HEK293 (cell line): ENCODE measurements around the gene ALG12.
A peak's percentile ranks its signal among the peaks of the same experiment; 100 is the strongest.

Experiments used
- CTCF ChIA-PET: fragments of 350-600 bp; formaldehyde crosslinking; extraction: SDS; loops from one replicate; lab custom pipeline; 2021; ENCODE audit warnings: antibody characterized with exemption; lab: Yijun Ruan, JAX
- POLR2A ChIA-PET: fragments of 300-600 bp; formaldehyde crosslinking; extraction: SDS; loops from one replicate; lab custom pipeline; 2020; ENCODE audit warnings: antibody characterized with exemption, inconsistent platforms; lab: Yijun Ruan, JAX
- H3K27ac ChIP-seq: fragments of 200-500 bp; sonication (Bioruptor generic); 2 replicates; pipeline ENCODE4 v1.5.1; 2014; ENCODE audit warnings: low read depth, low read length, control low read depth, inconsistent platforms; ENCODE audit errors: extremely low read depth
- H3K36me3 ChIP-seq, 2 experiments: fragments of 200-500 bp in 1 of 2; sonication (Bioruptor generic) in 1 of 2; 1 replicate in 1 of 2; 2 replicates in 1 of 2; pipeline ENCODE4 v1.5.1; 2014 to 2017; ENCODE audit warnings: inconsistent platforms in 2 of 2, low read length in 2 of 2; ENCODE audit not compliant: control insufficient read depth in 2 of 2, insufficient read depth in 1 of 2
- H3K4me1 ChIP-seq: fragments of 200-500 bp; sonication (Bioruptor generic); 2 replicates; pipeline ENCODE4 v1.5.1; 2014; ENCODE audit warnings: mild to moderate bottlenecking, low read length, inconsistent platforms; ENCODE audit not compliant: control insufficient read depth, insufficient read depth
- H3K4me3 ChIP-seq: 2 replicates; pipeline ENCODE4 v1.5.1; 2011; ENCODE audit warnings: low read depth, mild to moderate bottlenecking, control low read depth, low read length, moderate library complexity
- H3K9me3 ChIP-seq: fragments of 200-500 bp; sonication (Bioruptor generic); 2 replicates; pipeline ENCODE4 v1.5.1; 2014; ENCODE audit warnings: low read depth, low read length, inconsistent platforms; ENCODE audit not compliant: control insufficient read depth, insufficient read depth
- BCL11A ChIP-seq: fragments of 450-650 bp; formaldehyde crosslinking; IDR thresholded peaks from 2 replicates; pipeline ENCODE4 v1.5.1; 2016; ENCODE audit warnings: low read depth, missing biosample characterization, missing genetic modification characterization
- ELK4 ChIP-seq: IDR thresholded peaks from 2 replicates; pipeline ENCODE4 v1.6.1; 2011; ENCODE audit warnings: mild to moderate bottlenecking, low read depth, low read length, borderline replicate concordance
- GLIS1 ChIP-seq: fragments of 450-650 bp; formaldehyde crosslinking; IDR thresholded peaks from 2 replicates; pipeline ENCODE4 v1.5.1; 2016; ENCODE audit warnings: missing biosample characterization, missing genetic modification characterization
- GLIS2 ChIP-seq: fragments of 450-650 bp; formaldehyde crosslinking; IDR thresholded peaks from 2 replicates; pipeline ENCODE4 v1.5.1; 2016; ENCODE audit warnings: missing biosample characterization, missing genetic modification characterization
- HOXA7 ChIP-seq: sonication (generic); formaldehyde crosslinking; IDR thresholded peaks from 2 replicates; pipeline ENCODE4 v1.8.1; 2022; ENCODE audit warnings: missing genetic modification reagents, borderline replicate concordance
- HOXC10 ChIP-seq: sonication (generic); formaldehyde crosslinking; IDR thresholded peaks from 2 replicates; pipeline ENCODE4 v1.8.1; 2023; ENCODE audit warnings: mild to moderate bottlenecking, missing genetic modification reagents
- IKZF3 ChIP-seq: fragments of 450-650 bp; IDR thresholded peaks from 2 replicates; pipeline ENCODE4 v1.5.0; 2018; ENCODE audit warnings: missing biosample characterization, mild to moderate bottlenecking, missing genetic modification characterization, moderate library complexity
- KLF1 ChIP-seq: fragments of 450-650 bp; formaldehyde crosslinking; IDR thresholded peaks from 2 replicates; pipeline ENCODE4 v1.5.1; 2016; ENCODE audit warnings: missing biosample characterization, missing genetic modification characterization
- KLF9 ChIP-seq: fragments of 450-650 bp; formaldehyde crosslinking; IDR thresholded peaks from 2 replicates; pipeline ENCODE4 v1.5.1; 2016; ENCODE audit warnings: missing biosample characterization, missing genetic modification characterization, low read depth
- TCF7L2 ChIP-seq: IDR thresholded peaks from 2 replicates; pipeline ENCODE4 v1.6.1; 2011; ENCODE audit warnings: low read depth, mild to moderate bottlenecking, inconsistent platforms, low read length, moderate library complexity, borderline replicate concordance
- TRIM28 ChIP-seq: IDR thresholded peaks from 2 replicates; pipeline ENCODE4 v1.6.1; 2011; ENCODE audit warnings: low read length, control low read depth, borderline replicate concordance
- ZBTB20 ChIP-seq: fragments of 450-650 bp; formaldehyde crosslinking; IDR thresholded peaks from 2 replicates; pipeline ENCODE4 v1.5.1; 2016; ENCODE audit warnings: missing biosample characterization, missing genetic modification characterization
- ZBTB7A ChIP-seq: fragments of 450-650 bp; formaldehyde crosslinking; IDR thresholded peaks from 2 replicates; pipeline ENCODE4 v1.5.1; 2016; ENCODE audit warnings: low read depth, missing biosample characterization, missing genetic modification characterization
- ZNF114 ChIP-seq: fragments of 450-650 bp; formaldehyde crosslinking; IDR thresholded peaks from 2 replicates; pipeline ENCODE4 v1.5.0; 2017; ENCODE audit warnings: missing biosample characterization, missing genetic modification characterization
- ZNF138 ChIP-seq: fragments of 450-650 bp; formaldehyde crosslinking; IDR thresholded peaks from 2 replicates; pipeline ENCODE4 v1.5.1; 2016; ENCODE audit warnings: missing biosample characterization, missing genetic modification characterization, borderline replicate concordance
- ZNF174 ChIP-seq: fragments of 450-650 bp; formaldehyde crosslinking; IDR thresholded peaks from 2 replicates; pipeline ENCODE4 v1.5.0; 2017; ENCODE audit warnings: missing biosample characterization, mild to moderate bottlenecking, missing genetic modification characterization
- ZNF335 ChIP-seq: fragments of 450-650 bp; formaldehyde crosslinking; conservative IDR thresholded peaks from 2 replicates; pipeline ENCODE4 v1.5.1; 2016; ENCODE audit warnings: missing biosample characterization, missing genetic modification characterization
- ZNF529 ChIP-seq: fragments of 450-650 bp; formaldehyde crosslinking; IDR thresholded peaks from 2 replicates; pipeline ENCODE4 v1.5.1; 2017; ENCODE audit warnings: missing genetic modification characterization, missing biosample characterization; ENCODE audit not compliant: insufficient replicate concordance
- ZNF692 ChIP-seq: fragments of 450-650 bp; formaldehyde crosslinking; IDR thresholded peaks from 2 replicates; pipeline ENCODE4 v1.5.1; 2016; ENCODE audit warnings: missing biosample characterization, missing genetic modification characterization
- ZNF792 ChIP-seq: fragments of 450-650 bp; formaldehyde crosslinking; IDR thresholded peaks from 2 replicates; pipeline ENCODE4 v1.5.1; 2016; ENCODE audit warnings: missing biosample characterization, missing genetic modification characterization
- ZNF837 ChIP-seq: fragments of 450-650 bp; formaldehyde crosslinking; IDR thresholded peaks from 2 replicates; pipeline ENCODE4 v1.5.1; 2016; ENCODE audit warnings: missing biosample characterization, missing genetic modification characterization
- TF ChIP-seq, protein P1 (sequence below): fragments of 450-650 bp; formaldehyde crosslinking; IDR thresholded peaks from 2 replicates; pipeline ENCODE4 v1.5.1; 2016; ENCODE audit warnings: missing biosample characterization, missing genetic modification characterization
- TF ChIP-seq, protein P2 (sequence below): fragments of 450-650 bp; formaldehyde crosslinking; IDR thresholded peaks from 2 replicates; pipeline ENCODE4 v1.5.1; 2016; ENCODE audit warnings: missing biosample characterization, missing genetic modification characterization

ALG12 gene

GRCh38 chr22:49958931-49959781 is 40.9 kb upstream of the ALG12 start:
- ChIA-PET CTCF (interaction anchor here (0.6 to 1.2 kb wide), 3 partner anchors 9 to 71 kb away, joined by 3 to 4 read pairs (median 3); no protein-coding TSS in a partner anchor), POLR2A (interaction anchor here (0.6 to 2.0 kb wide), 5 partner anchors 10 to 107 kb away, joined by 3 to 5 read pairs (median 4); no protein-coding TSS in a partner anchor)
- Histone ChIP-seq H3K27ac (peak overlapping the region; percentile 99; the same call in 1 of the 2 replicates), H3K36me3 (peaks cover 10 to 26% of the 10 kb centered on the region in 2 experiments), H3K4me1 (peaks cover 12% of the 10 kb centered on the region), H3K9me3 (no peaks in the 10 kb centered on the region), H3K4me3 (no peak overlapping the region; the same call in 1 of the 2 replicates)
- no peak for TF ChIP-seq ZNF837 (tag by site-specific recombination)
- TF ChIP-seq ZNF335: 0 out of 2 replicates have a peak, but pooled peaks have one; percentile 4
- TF ChIP-seq BCL11A (tag by site-specific recombination): 0 out of 2 replicates have a peak, but pooled peaks have one; percentile 12
- TF ChIP-seq ZBTB20 (tag by site-specific recombination): no peak
- TF ChIP-seq TRIM28: no peak
- no peak for TF ChIP-seq HOXA7
- TF ChIP-seq ZNF138: no peak

DNA sequence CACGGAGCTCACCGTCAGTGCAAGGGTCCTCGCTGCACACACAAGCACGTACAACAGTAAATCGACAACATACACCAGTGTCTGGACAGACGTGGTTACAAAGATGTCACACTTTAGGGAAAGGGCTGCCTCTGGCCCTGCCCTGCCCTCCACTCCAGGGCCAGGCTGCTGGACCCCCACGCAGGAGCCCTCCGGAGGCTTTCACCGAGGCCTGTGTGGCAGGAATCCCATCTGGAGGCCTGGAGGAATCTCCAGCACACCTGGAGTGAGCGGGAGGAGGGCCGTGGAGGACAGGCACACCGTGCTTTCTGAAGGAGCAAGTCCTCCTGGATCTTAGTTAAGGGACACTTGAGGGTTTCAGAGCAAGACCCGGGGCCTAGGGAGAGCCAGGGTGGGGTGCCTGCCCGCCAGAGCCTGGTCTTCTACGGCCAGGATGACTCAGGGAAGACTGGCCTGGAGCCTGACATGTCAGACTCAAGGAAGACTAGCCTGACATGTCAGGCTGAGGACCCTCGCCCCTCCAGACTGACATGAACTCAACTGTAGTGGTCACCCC is 40.2 kb upstream of the ALG12 start:
- CTCF ChIA-PET: interaction anchor here (0.6 to 1.5 kb wide), 2 partner anchors 8 to 72 kb away, joined by 3 to 7 read pairs; no protein-coding TSS in a partner anchor
- Histone ChIP-seq H3K4me3 (no peak overlapping the region), H3K27ac (no peak overlapping the region), H3K36me3 (peaks cover 3 to 19% of the 10 kb centered on the region in 2 experiments), H3K9me3 (no peaks in the 10 kb centered on the region), H3K4me1 (peaks cover 12% of the 10 kb centered on the region)
- TF ChIP-seq HOXC10 (CRISPR knock-in tag): no peak
- TF ChIP-seq, protein P1, sequence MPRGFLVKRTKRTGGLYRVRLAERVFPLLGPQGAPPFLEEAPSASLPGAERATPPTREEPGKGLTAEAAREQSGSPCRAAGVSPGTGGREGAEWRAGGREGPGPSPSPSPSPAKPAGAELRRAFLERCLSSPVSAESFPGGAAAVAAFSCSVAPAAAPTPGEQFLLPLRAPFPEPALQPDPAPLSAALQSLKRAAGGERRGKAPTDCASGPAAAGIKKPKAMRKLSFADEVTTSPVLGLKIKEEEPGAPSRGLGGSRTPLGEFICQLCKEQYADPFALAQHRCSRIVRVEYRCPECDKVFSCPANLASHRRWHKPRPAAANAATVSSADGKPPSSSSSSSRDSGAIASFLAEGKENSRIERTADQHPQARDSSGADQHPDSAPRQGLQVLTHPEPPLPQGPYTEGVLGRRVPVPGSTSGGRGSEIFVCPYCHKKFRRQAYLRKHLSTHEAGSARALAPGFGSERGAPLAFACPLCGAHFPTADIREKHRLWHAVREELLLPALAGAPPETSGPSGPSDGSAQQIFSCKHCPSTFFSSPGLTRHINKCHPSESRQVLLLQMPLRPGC (tag by site-specific recombination): no peak
- no peak for TF ChIP-seq IKZF3 (tag by site-specific recombination)
- peak; percentile 49 for TF ChIP-seq ZNF335
- POLR2A ChIA-PET: interaction anchor here (0.6 to 1.7 kb wide), 3 partner anchors 12 to 107 kb away, joined by 3 to 5 read pairs (median 4); no protein-coding TSS in a partner anchor

DNA sequence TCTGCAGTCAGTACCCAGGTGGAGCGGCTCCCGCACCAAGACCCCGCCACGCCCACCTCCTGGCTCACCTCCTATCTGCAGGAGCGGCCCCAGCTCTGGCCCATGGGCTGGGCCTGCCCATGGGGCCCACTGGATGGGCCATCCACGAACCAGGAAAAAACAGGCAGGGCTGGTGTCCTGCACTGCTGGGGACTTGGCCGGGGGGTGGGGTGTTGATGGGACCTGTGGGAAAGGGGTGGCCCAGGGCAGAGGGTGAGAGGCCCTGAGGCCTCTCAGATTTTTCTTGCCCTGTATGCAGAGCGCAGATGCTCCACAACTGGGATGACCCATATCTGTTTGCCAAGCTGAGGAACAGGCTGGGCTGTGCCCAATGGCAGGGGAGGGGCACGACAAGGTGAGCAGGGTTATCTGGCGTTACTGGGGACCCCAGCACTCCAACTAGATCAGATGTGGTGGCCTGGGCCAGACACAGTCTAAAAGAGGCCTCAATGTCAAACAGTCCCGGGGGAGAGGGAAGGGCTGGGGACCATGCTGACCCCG is 39.7 kb upstream of the ALG12 start:
- POLR2A ChIA-PET: no interaction called here
- TF ChIP-seq KLF1 (tag by site-specific recombination) (peak; percentile 39; the same call in 1 of the 2 replicates), ZNF174 (no peak), ZNF692 (tag by site-specific recombination) (peak; percentile 39; the same call in 1 of the 2 replicates), TCF7L2 (no peak), IKZF3 (tag by site-specific recombination) (no peak), GLIS1 (peak; percentile 39; the same call in 1 of the 2 replicates), GLIS2 (tag by site-specific recombination) (peak; percentile 49), KLF9 (0 out of 2 replicates have a peak, but pooled peaks have one; percentile 46), ELK4 (no peak), ZNF529 (no peak), ZBTB7A (tag by site-specific recombination) (no peak), ZNF114 (tag by site-specific recombination) (no peak), ZNF792 (tag by site-specific recombination) (no peak)
- TF ChIP-seq, protein P2, sequence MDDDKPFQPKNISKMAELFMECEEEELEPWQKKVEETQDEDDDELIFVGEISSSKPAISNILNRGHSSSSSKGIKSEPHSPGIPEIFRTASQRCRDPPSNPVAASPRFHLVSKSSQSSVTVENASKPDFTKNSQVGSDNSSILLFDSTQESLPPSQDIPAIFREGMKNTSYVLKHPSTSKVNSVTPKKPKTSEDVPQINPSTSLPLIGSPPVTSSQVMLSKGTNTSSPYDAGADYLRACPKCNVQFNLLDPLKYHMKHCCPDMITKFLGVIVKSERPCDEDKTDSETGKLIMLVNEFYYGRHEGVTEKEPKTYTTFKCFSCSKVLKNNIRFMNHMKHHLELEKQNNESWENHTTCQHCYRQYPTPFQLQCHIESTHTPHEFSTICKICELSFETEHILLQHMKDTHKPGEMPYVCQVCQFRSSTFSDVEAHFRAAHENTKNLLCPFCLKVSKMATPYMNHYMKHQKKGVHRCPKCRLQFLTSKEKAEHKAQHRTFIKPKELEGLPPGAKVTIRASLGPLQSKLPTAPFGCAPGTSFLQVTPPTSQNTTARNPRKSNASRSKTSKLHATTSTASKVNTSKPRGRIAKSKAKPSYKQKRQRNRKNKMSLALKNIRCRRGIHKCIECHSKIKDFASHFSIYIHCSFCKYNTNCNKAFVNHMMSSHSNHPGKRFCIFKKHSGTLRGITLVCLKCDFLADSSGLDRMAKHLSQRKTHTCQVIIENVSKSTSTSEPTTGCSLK: no peak
- H3K4me1 ChIP-seq: peaks cover 9% of the 10 kb centered on the region

More for the DNA sequence above, 39.7 kb upstream of the ALG12 start:
- Histone ChIP-seq H3K4me3 (no peak overlapping the region), H3K36me3 (peaks cover 0 to 13% of the 10 kb centered on the region in 2 experiments; a peak in 2 of 3 replicates), H3K27ac (no peak overlapping the region), H3K9me3 (no peaks in the 10 kb centered on the region)
- CTCF ChIA-PET: interaction anchor here (1.5 kb wide), 1 partner anchor 72 kb away, joined by 7 read pairs; no protein-coding TSS in a partner anchor
